Pancreas (tissue), 10 donors: Measurements from ENCODE around the gene SHROOM3. TPM values are rescaled to one million over a fixed set of nuclear protein-coding genes. Genes with fewer than 3 reads are reported as not detected.
A peak's percentile ranks its signal among the peaks of the same experiment; 100 is the strongest.
"Not testable (repeated sequence)": the region's sequence is repeated elsewhere in the genome, so short reads cannot be mapped to it uniquely, and the experiment has no call there.

Experiments used
- ATAC-seq, 4 donors: fragments of 200-7000 bp; cut with Tn5 transposase; one replicate each; pipeline versions ENCODE4 v1.8.0 to v1.9.1; 2020; ENCODE audit warnings: mild to moderate bottlenecking in 4 of 4, moderate library complexity in 4 of 4
- DNase-seq, 6 donors: peaks; one replicate each; pipeline ENCODE4 v3.0.0-alpha.2; 2020
- FAIRE-seq: peaks from 2 replicates; lab custom pipeline; 2012; peaks lifted over from hg19 to GRCh38; lab: Jason Lieb, UNC
- H3K27ac ChIP-seq, 4 donors: fragments of 200-600 bp; sonication (generic); 1 replicate in 3 of 4; 2 replicates in 1 of 4; pipeline versions ENCODE4 v1.5.0 to v1.8.0; 2020
- H3K27me3 ChIP-seq, 4 donors: fragments of 200-600 bp; one replicate each; pipeline ENCODE4 v1.8.0; 2021
- H3K36me3 ChIP-seq, 3 donors: fragments of 200-600 bp; sonication (generic) in 1 of 3; one replicate each; pipeline versions ENCODE4 v1.5.0 to v1.8.0; 2020 to 2021
- H3K4me1 ChIP-seq, 3 donors: fragments of 200-600 bp; one replicate each; pipeline ENCODE4 v1.8.0; 2021
- H3K4me3 ChIP-seq, 4 donors: fragments of 200-600 bp; sonication (generic) in 2 of 4; one replicate each; pipeline versions ENCODE4 v1.5.0 to v1.8.0; 2020 to 2021
- H3K9me3 ChIP-seq, 4 donors: fragments of 200-600 bp; one replicate each; pipeline ENCODE4 v1.8.0; 2021
- WGBS, 2 donors: extraction: QIAGEN DNeasy Blood & Tissue Kit; methylation state at CpG; one replicate each; pipeline ENCODE4 v1.1.7; 2013; 5-methylcytosine and 5-hydroxymethylcytosine counted together
- intact Hi-C, 3 donors: fragments of 100-400 bp; cut with DNase I; formaldehyde crosslinking; loops; one replicate each; pipeline versions ENCODE4 v1.11.1 to v1.14.2; 2022
- polyA plus RNA-seq, 2 donors: library from polyadenylated mRNA; stranded (reverse); fragments of 200-250 nt; gene quantifications; one replicate each; pipeline ENCODE4 v1.2.3, GENCODE V29; 2013
- total RNA-seq, 6 donors: library from RNA; stranded (reverse); fragmentation: NEBNext Ultra II Directional in 4 of 6; extraction: Animal tissue kit (Norgen Biotek cat#: 25700) in 4 of 6; gene quantifications; one replicate each; pipeline versions ENCODE4 v1.2.1 to v1.2.4, GENCODE V29; 2021 to 2023
- TF ChIP-seq, protein P1 (sequence below), 4 donors: fragments of 200-600 bp; sonication (generic) in 3 of 4; IDR thresholded peaks; one replicate each; pipeline versions ENCODE4 v1.5.0 to v1.8.0; 2021; ENCODE audit warnings: antibody characterized with exemption in 4 of 4
- donor health status: healthy with polysubstance abuse.
- donor health status: DM: no; HTN: no; CAD: no; lungs with moderate emphysema.
- donor health status: DM: no; HTN: no; CAD: no.
- donor health status: control.
- donor health status: control.
- donor health status: Bipolar disorder and iron deficiency.
- donor health status: DM: yes; HTN: yes; CAD: no.
- donor health status: DM: no; HTN: no; CAD: no.
- donor health status: DM: no; HTN: no; CAD: no.
- donor health status: DM: yes; HTN: yes; CAD: no.

Gene SHROOM3
- total and polyA plus RNA-seq, 8 donors = 6.2 to 43.5 (median 17.1) TPM

- peak overlapping the region in 2 of 4 donors; percentile 41 to 52 for H3K27ac ChIP-seq
Measured at GRCh38 chr4:76723924-76724323, 288.9 kb downstream of the SHROOM3 start.

DNA sequence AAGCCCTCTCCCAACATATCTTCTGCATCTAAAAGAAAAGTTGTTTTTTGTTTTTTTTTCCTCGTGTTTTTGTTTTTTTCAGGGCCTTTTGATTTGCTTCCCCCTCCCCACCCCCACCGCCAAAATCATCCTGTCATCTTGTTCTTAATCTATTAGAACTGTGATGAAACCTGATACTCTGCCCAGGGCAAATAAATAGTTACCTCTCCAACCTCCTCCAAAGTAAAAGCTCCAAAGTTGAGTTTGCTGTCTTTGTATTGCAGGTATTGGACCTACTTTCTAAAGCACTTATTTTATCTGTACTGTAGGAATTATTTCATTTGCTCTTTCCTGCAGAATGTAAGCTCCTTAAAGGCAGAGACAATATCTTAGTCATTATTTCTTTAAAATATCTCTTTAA is 290.0 kb downstream of the SHROOM3 start:
- ATAC-seq = no peak
- WGBS, 2 donors = 50 to 60% methylated on average over 2 of the region's 2 CpGs
- no peak for FAIRE-seq

More at GRCh38 chr4:76723924-76724323, 288.9 kb downstream of the SHROOM3 start:
- Histone ChIP-seq H3K27me3 (no peaks in the 10 kb centered on the region), H3K4me1 (peaks cover 0 to 13% (median 0%) of the 10 kb centered on the region in 3 donors), H3K4me3 (no peak overlapping the region), H3K36me3 (no peaks in the 10 kb centered on the region), H3K9me3 (no peaks in the 10 kb centered on the region)
- ATAC-seq (peak in 3 of 4 donors; percentile 57 to 75 (median 63)), FAIRE-seq (no peak), DNase-seq (no peak)
- 54 to 75% methylated on average over 2 of the region's 2 CpGs for WGBS, 2 donors
- TF ChIP-seq, protein P1, sequence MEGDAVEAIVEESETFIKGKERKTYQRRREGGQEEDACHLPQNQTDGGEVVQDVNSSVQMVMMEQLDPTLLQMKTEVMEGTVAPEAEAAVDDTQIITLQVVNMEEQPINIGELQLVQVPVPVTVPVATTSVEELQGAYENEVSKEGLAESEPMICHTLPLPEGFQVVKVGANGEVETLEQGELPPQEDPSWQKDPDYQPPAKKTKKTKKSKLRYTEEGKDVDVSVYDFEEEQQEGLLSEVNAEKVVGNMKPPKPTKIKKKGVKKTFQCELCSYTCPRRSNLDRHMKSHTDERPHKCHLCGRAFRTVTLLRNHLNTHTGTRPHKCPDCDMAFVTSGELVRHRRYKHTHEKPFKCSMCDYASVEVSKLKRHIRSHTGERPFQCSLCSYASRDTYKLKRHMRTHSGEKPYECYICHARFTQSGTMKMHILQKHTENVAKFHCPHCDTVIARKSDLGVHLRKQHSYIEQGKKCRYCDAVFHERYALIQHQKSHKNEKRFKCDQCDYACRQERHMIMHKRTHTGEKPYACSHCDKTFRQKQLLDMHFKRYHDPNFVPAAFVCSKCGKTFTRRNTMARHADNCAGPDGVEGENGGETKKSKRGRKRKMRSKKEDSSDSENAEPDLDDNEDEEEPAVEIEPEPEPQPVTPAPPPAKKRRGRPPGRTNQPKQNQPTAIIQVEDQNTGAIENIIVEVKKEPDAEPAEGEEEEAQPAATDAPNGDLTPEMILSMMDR (IDR thresholded peaks at IDR 0.05) = no peak
- intact Hi-C loops = no loop called here

GRCh38 chr4:76726176-76726575 is 291.1 kb downstream of the SHROOM3 start:
- TF ChIP-seq, protein P1 (IDR thresholded peaks at IDR 0.05) = no peak
- WGBS, 2 donors = 90 to 96% methylated on average over 1 of the region's 1 CpG
- intact Hi-C loops = no loop called here
- Histone ChIP-seq H3K4me1 (peaks cover 0 to 21% (median 0%) of the 10 kb centered on the region in 3 donors), H3K4me3 (no peak overlapping the region), H3K9me3 (no peaks in the 10 kb centered on the region), H3K36me3 (no peaks in the 10 kb centered on the region), H3K27me3 (no peaks in the 10 kb centered on the region), H3K27ac (no peak overlapping the region)
- DNase-seq (no peak), FAIRE-seq (no peak), ATAC-seq (no peak)

More for the DNA sequence above, 290.0 kb downstream of the SHROOM3 start:
- H3K4me1 ChIP-seq = peaks cover 0 to 21% (median 0%) of the 10 kb centered on the region in 3 donors
- no peak overlapping the region for H3K4me3 ChIP-seq
- DNase-seq = no peak
- H3K9me3 ChIP-seq = no peaks in the 10 kb centered on the region
- no peaks in the 10 kb centered on the region for H3K36me3 ChIP-seq
- H3K27me3 ChIP-seq = no peaks in the 10 kb centered on the region
- H3K27ac ChIP-seq = peak overlapping the region in 1 of 4 donors; percentile 41
- intact Hi-C loops = no loop called here
- TF ChIP-seq, protein P1 (IDR thresholded peaks at IDR 0.05) = no peak

DNA sequence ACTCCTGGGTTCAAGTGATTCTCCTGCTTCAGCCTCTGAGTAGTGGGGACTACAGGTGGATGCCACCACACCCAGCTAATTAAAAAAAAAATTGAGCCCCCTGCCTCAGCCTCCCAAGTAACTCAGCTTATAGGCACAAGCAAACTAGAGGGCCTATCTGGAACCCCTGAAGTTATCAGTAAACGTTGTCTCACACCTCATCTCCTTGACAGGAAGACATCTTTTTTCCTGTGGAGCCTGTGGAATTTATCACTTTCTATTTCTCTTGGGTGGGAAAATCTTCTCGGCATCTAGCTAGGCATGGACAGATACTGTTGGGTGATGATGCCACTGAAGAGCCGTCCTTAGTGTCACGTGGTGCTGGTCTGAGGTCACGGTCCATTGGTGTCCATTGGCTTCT is 291.6 kb downstream of the SHROOM3 start:
- H3K9me3 ChIP-seq = no peaks in the 10 kb centered on the region
- WGBS, 2 donors = 90 to 95% methylated on average over 5 of the region's 5 CpGs
- no peak for DNase-seq
- no peak overlapping the region for H3K27ac ChIP-seq
- H3K27me3 ChIP-seq = no peaks in the 10 kb centered on the region
- no peak for FAIRE-seq
- no peaks in the 10 kb centered on the region for H3K36me3 ChIP-seq
- intact Hi-C loops = no loop called here
- ATAC-seq = no peak
- H3K4me1 ChIP-seq = peaks cover 0 to 21% (median 0%) of the 10 kb centered on the region in 3 donors
- H3K4me3 ChIP-seq = no peak overlapping the region
- TF ChIP-seq, protein P1 (IDR thresholded peaks at IDR 0.05) = no peak

- FAIRE-seq, H3K27ac ChIP-seq, H3K27me3 ChIP-seq, ATAC-seq, H3K36me3 ChIP-seq, H3K9me3 ChIP-seq, DNase-seq, H3K4me3 ChIP-seq, intact Hi-C loops: not testable (repeated sequence)
- 90 to 93% methylated on average over 5 of the region's 5 CpGs for WGBS, 2 donors
- H3K4me1 ChIP-seq = peaks cover 0 to 21% (median 0%) of the 10 kb centered on the region in 3 donors
Measured at GRCh38 chr4:76727934-76728333, 292.9 kb downstream of the SHROOM3 start.
